OCI-LY1 (cell line): ENCODE measurements around the gene HS3ST4.

Source experiments
- CTCF ChIP-seq: fragments of 200-600 bp; sonication (generic), shearing (Covaris generic); IDR thresholded peaks from 2 replicates; pipeline ENCODE4 v1.5.1; 2017; ENCODE audit warnings: mild to moderate bottlenecking, antibody characterized with exemption, low read length, moderate library complexity, mixed read lengths
- EZH2 ChIP-seq: fragments of 200-600 bp; sonication (generic), shearing (Covaris generic); IDR thresholded peaks from 2 replicates; pipeline ENCODE4 v1.8.0; 2017; ENCODE audit warnings: borderline replicate concordance, mixed run types, mild to moderate bottlenecking, antibody characterized with exemption, low read length, moderate library complexity, mixed read lengths

DNA sequence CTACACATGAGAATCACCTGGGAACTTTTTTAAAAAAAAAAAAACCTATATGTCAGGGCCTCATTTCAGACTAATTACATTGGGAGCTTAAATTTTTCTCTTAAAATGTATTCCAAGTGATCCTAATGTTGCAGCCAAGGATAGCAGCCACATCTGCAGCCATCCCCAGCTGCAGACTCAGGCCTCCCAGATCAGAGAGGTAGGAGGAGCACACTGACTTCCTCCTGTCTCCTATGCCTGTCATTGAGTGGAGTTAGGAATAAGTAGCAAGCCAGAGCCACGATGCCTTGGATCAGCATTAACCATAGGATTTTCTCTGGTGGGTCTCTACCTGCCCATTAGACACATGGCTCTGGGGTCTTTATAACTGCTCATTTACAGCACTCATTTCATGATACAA is 463.5 kb downstream of the HS3ST4 start:
- TF ChIP-seq CTCF (no peak), EZH2 (no peak)
